ENCODE measurements around the gene VPS4B.
"Not testable (repeated sequence)": the region's sequence is repeated elsewhere in the genome, so short reads cannot be mapped to it uniquely, and the experiment has no call there.

Gene VPS4B

GRCh38 chr18:63422087-63422863 lies at the start of gene VPS4B:
VPS4B (minus strand) TSS chr18:63422476; CDS start chr18:63422259, 217 bp downstream.
- in situ Hi-C loops (cut with MboI; ENCODE audit: low sequenced_read_pairs) = no loop called here

- in situ Hi-C loops (cut with MboI; ENCODE audit: low sequenced_read_pairs) = no loop called here
These were observed 48.5 kb upstream of the VPS4B start for GRCh38 chr18:63470751-63471150.

GRCh38 chr18:63468575-63468974 lies 46.3 kb upstream of the VPS4B start:
- in situ Hi-C loops (cut with MboI; ENCODE audit: low sequenced_read_pairs) = no loop called here

GRCh38 chr18:63467699-63468098 lies 45.4 kb upstream of the VPS4B start:
- in situ Hi-C loops (cut with MboI; ENCODE audit: low sequenced_read_pairs) = no loop called here

- in situ Hi-C loops (cut with MboI; ENCODE audit: low sequenced_read_pairs) = no loop called here
These were observed 42.8 kb upstream of the VPS4B start for GRCh38 chr18:63465059-63465458.

- in situ Hi-C loops (cut with MboI; ENCODE audit: low sequenced_read_pairs) = no loop called here
These were observed 42.2 kb upstream of the VPS4B start for GRCh38 chr18:63464434-63464833.

GRCh38 chr18:63460414-63460813 lies 38.1 kb upstream of the VPS4B start:
- in situ Hi-C loops (cut with MboI; ENCODE audit: low sequenced_read_pairs) = no loop called here

GRCh38 chr18:63457977-63458376 lies 35.7 kb upstream of the VPS4B start:
- in situ Hi-C loops (cut with MboI; ENCODE audit: low sequenced_read_pairs) = no loop called here

- in situ Hi-C loops (cut with MboI; ENCODE audit: low sequenced_read_pairs) = no loop called here
These were observed 32.2 kb upstream of the VPS4B start for GRCh38 chr18:63454497-63454896.

- in situ Hi-C loops (cut with MboI; ENCODE audit: low sequenced_read_pairs) = not testable (repeated sequence)
These were observed 30.5 kb upstream of the VPS4B start for GRCh38 chr18:63452751-63453150.

- in situ Hi-C loops (cut with MboI; ENCODE audit: low sequenced_read_pairs) = no loop called here
These were observed 29.8 kb upstream of the VPS4B start for GRCh38 chr18:63451799-63452660.

- in situ Hi-C loops (cut with MboI; ENCODE audit: low sequenced_read_pairs) = loop anchor here (25.0 kb wide), 1 partner anchor 437 kb away; no protein-coding TSS in a partner anchor
These were observed 27.1 kb upstream of the VPS4B start for GRCh38 chr18:63449426-63449825.

- in situ Hi-C loops (cut with MboI; ENCODE audit: low sequenced_read_pairs) = loop anchor here (25.0 kb wide), 1 partner anchor 435 kb away; no protein-coding TSS in a partner anchor
These were observed 24.8 kb upstream of the VPS4B start for GRCh38 chr18:63447066-63447465.

GRCh38 chr18:63446266-63446665 lies 24.0 kb upstream of the VPS4B start:
- in situ Hi-C loops (cut with MboI; ENCODE audit: low sequenced_read_pairs) = loop anchor here (25.0 kb wide), 1 partner anchor 434 kb away; no protein-coding TSS in a partner anchor

- in situ Hi-C loops (cut with MboI; ENCODE audit: low sequenced_read_pairs) = loop anchor here (25.0 kb wide), 1 partner anchor 433 kb away; no protein-coding TSS in a partner anchor
These were observed 22.8 kb upstream of the VPS4B start for GRCh38 chr18:63445037-63445436.

GRCh38 chr18:63444580-63444979 lies 22.3 kb upstream of the VPS4B start:
- in situ Hi-C loops (cut with MboI; ENCODE audit: low sequenced_read_pairs) = loop anchor here (25.0 kb wide), 1 partner anchor 432 kb away; no protein-coding TSS in a partner anchor

- in situ Hi-C loops (cut with MboI; ENCODE audit: low sequenced_read_pairs) = loop anchor here (25.0 kb wide), 1 partner anchor 432 kb away; no protein-coding TSS in a partner anchor
These were observed 21.6 kb upstream of the VPS4B start for GRCh38 chr18:63443829-63444228.

GRCh38 chr18:63440881-63441280 lies 18.6 kb upstream of the VPS4B start:
- in situ Hi-C loops (cut with MboI; ENCODE audit: low sequenced_read_pairs) = loop anchor here (25.0 kb wide), 1 partner anchor 429 kb away; no protein-coding TSS in a partner anchor

GRCh38 chr18:63440219-63440618 lies 17.9 kb upstream of the VPS4B start:
- in situ Hi-C loops (cut with MboI; ENCODE audit: low sequenced_read_pairs) = loop anchor here (25.0 kb wide), 1 partner anchor 428 kb away; no protein-coding TSS in a partner anchor

- in situ Hi-C loops (cut with MboI; ENCODE audit: low sequenced_read_pairs) = loop anchor here (25.0 kb wide), 1 partner anchor 427 kb away; no protein-coding TSS in a partner anchor
These were observed 17.1 kb upstream of the VPS4B start for GRCh38 chr18:63439334-63439733.

GRCh38 chr18:63438181-63438580 lies 15.9 kb upstream of the VPS4B start:
- in situ Hi-C loops (cut with MboI; ENCODE audit: low sequenced_read_pairs) = loop anchor here (25.0 kb wide), 1 partner anchor 426 kb away; no protein-coding TSS in a partner anchor
